HTERT RPE-1 (cell line): ENCODE measurements around the gene VWC2L.

Source experiments
- in situ Hi-C: fragments of 300-500 bp; cut with MboI; formaldehyde crosslinking; loops from 4 replicates; pipeline ENCODE4 v1.14.3; 2020; ENCODE audit warnings: low sequenced_read_pairs

Gene VWC2L

GRCh38 chr2:214533541-214533940 lies 122.7 kb downstream of the VWC2L start:
- in situ Hi-C loops = no loop called here

- in situ Hi-C loops = no loop called here
Observed at GRCh38 chr2:214536625-214537024, 125.8 kb downstream of the VWC2L start.

DNA sequence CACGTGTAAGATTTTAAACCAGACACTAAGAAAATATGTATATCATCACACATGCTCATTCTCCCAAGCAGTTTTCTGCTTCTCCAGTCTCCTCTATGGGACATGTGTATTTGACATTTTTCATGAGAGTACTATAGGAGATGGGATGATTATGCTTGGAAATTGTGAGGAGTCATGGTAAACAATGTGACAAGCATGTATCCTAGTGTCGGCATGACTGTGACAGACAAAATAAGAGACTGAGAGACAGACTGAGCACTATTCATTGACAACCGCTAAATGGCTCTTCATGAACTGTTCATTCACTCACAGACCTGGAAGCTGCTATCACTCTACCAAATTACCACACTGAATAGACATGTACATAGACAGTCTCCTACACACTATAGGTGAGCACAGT lies 127.1 kb downstream of the VWC2L start:
- in situ Hi-C loops = no loop called here

DNA sequence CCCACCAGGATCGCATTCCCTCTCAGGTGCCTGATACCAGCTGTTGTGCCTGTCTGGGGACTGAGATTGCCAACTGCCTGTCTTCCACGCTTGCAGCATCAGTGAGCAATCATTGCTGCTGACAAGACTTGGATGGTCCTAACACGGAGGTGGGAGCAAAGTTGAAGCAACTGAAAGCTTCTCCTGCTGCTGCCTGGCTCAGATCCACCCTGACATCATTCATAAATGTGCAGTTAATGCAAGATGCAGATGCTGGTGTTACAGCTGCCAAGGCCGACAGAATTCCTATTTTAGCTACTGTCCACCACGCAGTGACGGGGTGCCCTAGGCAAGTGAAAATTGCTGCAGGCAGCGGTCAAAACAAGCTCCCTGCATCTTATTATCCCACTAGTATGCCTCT lies 131.4 kb downstream of the VWC2L start:
- in situ Hi-C loops = no loop called here

GRCh38 chr2:214542866-214543265 lies 132.0 kb downstream of the VWC2L start:
- in situ Hi-C loops = no loop called here

- in situ Hi-C loops = no loop called here
Observed at GRCh38 chr2:214543386-214543955, 132.6 kb downstream of the VWC2L start.

- in situ Hi-C loops = no loop called here
Observed at GRCh38 chr2:214545898-214546542, 135.2 kb downstream of the VWC2L start.

DNA sequence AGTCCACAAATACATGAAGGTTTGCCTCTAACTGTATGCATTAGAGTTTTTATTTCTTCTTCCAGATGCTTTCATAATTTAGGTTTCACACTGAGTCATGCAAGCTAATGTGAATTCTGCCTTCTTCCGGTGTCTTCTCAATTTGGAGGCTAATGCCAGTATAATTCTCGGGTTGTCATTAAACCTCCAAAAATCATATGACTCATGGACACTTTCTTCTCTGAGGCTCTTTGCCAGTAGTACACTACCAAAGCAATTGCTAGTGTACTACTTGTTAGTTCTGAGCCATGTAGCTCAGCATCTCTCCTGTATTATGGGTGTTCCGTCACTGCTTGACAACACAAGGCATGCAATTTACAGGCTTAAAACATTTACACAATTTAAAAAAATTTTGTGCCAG lies 137.1 kb downstream of the VWC2L start:
- in situ Hi-C loops = no loop called here

- in situ Hi-C loops = no loop called here
Observed at GRCh38 chr2:214549946-214550345, 139.1 kb downstream of the VWC2L start.

DNA sequence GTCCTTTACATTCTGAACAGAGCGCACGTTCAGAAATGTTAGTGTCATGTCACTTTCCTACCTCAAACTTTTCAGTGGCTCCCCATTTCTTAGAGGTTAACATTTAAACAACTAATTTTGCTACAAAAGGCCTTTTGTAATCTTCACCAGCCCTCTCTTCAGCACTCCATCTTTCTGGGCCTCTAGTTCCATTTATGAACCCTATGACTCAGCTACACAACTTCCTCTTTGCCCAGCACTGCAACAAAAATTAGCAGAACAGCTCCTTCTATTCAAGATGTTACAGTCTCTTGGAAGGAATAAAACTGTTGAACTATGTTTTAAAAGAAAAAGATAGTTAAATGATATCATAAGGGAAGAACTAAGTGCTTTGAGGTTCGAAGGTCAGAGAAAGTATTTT lies 139.9 kb downstream of the VWC2L start:
- in situ Hi-C loops = no loop called here

- in situ Hi-C loops = no loop called here
Observed at GRCh38 chr2:214557884-214558283, 147.0 kb downstream of the VWC2L start.

DNA sequence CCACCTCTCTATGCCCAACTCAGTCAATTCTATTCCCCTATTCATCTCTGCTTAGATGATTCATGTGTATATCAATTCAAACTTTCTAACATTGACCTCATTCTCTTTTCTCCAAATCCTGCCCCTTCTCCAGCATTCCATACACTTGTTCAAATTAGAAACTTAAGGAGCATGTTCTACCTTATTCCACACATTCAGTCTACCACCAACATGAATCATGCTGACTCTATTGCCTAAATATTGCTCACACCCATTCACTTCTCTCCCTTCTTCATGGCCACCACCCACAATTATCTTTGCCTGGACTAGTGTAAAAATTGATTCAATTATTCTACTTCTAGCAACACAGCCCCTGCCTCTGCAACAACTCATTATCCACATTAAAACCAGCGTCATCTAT lies 147.5 kb downstream of the VWC2L start:
- in situ Hi-C loops = no loop called here

DNA sequence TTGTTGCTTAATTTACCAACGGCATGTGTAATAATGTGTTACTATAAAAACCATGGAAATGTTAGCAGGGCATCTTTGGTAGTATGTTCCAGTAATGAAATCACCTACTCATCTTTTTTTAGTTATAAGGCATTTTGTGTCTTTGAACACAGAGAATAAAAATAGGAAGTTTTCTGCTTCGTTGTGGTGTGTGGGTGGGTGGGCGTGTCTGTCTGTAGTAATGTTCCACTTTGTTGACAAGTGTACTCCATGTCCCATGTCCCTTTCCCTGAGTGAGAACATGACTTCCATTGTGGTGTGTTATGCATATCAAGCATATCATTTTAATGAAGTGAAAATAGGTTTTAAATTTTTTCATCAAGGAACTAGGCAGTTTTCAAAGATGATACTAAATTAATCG lies 149.3 kb downstream of the VWC2L start:
- in situ Hi-C loops = no loop called here

DNA sequence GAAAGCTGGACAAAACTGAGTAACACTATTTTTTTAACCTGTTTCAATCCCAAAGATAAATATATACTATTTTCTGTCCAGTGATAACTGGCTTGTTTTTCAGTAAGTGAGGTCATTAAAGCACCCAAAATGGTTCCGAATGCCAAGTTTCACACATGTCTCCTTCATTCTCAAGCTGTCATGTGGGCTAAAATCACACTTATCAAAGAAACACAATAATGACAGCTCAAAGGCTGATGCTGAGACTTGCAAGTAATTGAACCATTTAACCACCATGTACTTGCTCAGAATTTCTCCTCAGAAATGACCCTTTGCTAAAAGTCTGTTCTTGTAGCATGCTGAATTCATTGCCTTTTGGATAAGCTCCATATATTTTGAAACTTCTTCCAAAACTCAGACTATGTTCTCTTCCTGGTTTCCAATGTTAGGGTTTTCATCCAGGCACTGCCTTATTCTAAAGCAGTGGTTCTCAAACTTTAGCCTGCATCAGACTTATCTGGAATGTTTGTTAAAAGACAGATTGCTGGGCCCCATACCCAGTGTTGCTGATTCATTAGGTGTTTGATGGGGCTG lies 149.8 kb downstream of the VWC2L start:
- in situ Hi-C loops = no loop called here

- in situ Hi-C loops = no loop called here
Observed at GRCh38 chr2:214565246-214565645, 154.4 kb downstream of the VWC2L start.

DNA sequence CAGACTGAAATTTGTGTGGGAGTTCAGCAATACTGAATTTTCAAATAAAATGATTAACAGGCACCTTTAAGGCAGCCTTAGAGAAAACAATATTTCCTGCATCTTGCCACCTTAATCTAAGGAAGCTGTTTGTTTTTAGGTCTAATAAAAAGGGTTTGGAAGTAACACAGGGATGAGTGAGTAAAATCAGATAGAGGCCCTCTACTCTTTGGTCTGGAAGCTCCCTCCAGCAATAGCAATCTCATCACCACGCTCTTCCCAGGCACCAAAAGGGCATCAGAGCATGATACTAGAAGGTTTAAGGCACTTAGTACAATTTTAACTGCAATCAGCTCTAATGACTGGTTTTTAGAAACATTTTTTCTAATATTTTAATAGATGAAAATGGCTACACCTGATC lies 155.6 kb downstream of the VWC2L start:
- in situ Hi-C loops = no loop called here

- in situ Hi-C loops = no loop called here
Observed at GRCh38 chr2:214569419-214570035, 158.7 kb downstream of the VWC2L start.

- in situ Hi-C loops = no loop called here
Observed at GRCh38 chr2:214574084-214574781, 163.4 kb downstream of the VWC2L start.

DNA sequence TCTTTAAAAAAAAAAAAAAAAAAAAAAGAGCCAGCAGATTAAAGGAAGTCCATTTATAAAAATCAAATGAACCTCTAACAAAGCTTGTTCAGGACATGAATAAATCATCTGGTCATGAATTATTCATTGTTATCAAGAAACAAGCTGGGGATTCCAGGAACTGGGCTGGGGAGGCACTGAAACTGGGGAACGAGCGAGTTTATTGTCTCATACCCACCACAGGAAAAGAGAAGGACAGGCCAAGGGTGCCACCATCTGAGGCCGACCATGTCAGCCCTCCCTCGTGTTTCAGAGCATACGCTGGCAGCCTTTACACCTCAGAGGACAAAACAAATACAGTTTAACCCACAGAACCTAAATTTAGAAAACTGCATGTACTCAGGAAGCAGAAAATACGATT lies 164.2 kb downstream of the VWC2L start:
- in situ Hi-C loops = no loop called here

GRCh38 chr2:214575465-214575864 lies 164.6 kb downstream of the VWC2L start:
- in situ Hi-C loops = no loop called here

DNA sequence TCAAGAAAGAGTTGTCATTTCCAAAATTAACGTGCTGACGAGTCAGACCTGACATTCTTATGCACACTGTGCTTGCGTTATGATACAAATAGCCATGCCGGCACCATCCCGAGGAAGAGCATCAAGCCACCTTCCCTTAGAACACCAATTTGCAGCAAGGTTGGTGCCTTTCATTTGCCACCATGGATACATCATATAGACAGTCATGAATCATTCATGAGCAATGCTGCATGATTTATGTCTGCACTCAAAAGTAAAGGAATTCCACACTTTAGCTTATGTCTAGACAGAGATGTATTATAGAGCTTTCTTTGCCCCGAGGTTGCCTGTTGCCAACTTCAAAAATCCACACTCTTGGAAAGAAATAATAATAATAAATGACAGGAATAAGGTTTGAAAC lies 166.9 kb downstream of the VWC2L start:
- in situ Hi-C loops = no loop called here

GRCh38 chr2:214578442-214578841 lies 167.6 kb downstream of the VWC2L start:
- in situ Hi-C loops = no loop called here
